Gastrocnemius medialis (tissue), 4 donors: Measurements from ENCODE around the gene CYYR1.

ENCODE experiments used
- POLR2A ChIP-seq, 2 donors: fragments of 450-650 bp; IDR thresholded peaks; one replicate each; pipeline ENCODE4 v1.6.1; 2017; ENCODE audit warnings: antibody characterized with exemption in 2 of 2, mild to moderate bottlenecking in 2 of 2, moderate library complexity in 2 of 2
- TF ChIP-seq, protein P1 (sequence below), 5 experiments: fragments of 450-650 bp in 3 of 5; fragments of 200-600 bp in 2 of 5; sonication (generic) in 2 of 5; IDR thresholded peaks in 4 of 5; conservative IDR thresholded peaks in 1 of 5; 1 replicate in 4 of 5; 2 replicates in 1 of 5; pipeline ENCODE4 v1.5.1; 2016 to 2019; ENCODE audit warnings: antibody characterized with exemption in 5 of 5, mild to moderate bottlenecking in 3 of 5, moderate library complexity in 3 of 5

DNA sequence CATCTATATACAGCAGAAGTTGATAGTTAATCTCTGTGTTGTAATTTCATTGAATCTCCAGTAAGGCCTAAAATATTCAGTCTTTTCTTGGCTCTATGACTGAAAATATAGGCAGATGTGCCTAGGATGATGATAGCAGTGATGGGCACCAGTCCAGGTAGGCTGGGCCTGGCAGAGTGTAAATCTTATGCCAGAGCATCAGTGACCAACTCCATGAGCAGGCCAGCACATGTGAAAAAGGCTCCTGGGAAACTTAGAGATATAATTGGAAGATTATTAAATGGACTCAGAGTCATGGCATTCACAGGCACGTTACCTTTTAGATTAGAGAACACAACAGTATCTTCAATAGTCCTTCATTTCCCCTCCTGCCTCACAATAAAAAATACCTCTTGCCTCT lies 20.7 kb upstream of the CYYR1 start:
- TF ChIP-seq, protein P1, sequence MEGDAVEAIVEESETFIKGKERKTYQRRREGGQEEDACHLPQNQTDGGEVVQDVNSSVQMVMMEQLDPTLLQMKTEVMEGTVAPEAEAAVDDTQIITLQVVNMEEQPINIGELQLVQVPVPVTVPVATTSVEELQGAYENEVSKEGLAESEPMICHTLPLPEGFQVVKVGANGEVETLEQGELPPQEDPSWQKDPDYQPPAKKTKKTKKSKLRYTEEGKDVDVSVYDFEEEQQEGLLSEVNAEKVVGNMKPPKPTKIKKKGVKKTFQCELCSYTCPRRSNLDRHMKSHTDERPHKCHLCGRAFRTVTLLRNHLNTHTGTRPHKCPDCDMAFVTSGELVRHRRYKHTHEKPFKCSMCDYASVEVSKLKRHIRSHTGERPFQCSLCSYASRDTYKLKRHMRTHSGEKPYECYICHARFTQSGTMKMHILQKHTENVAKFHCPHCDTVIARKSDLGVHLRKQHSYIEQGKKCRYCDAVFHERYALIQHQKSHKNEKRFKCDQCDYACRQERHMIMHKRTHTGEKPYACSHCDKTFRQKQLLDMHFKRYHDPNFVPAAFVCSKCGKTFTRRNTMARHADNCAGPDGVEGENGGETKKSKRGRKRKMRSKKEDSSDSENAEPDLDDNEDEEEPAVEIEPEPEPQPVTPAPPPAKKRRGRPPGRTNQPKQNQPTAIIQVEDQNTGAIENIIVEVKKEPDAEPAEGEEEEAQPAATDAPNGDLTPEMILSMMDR (IDR thresholded peaks at IDR 0.05 in 4 of 5, conservative IDR thresholded peaks at IDR 0.05 in 1 of 5), result no peak
- TF ChIP-seq POLR2A (IDR thresholded peaks at IDR 0.05), result no peak
